Activated CD8-positive, alpha-beta memory T cell treated with anti-CD3 and anti-CD28 coated beads, Interleukin-2, amount 50 U/mL, for 1 hour (primary cell): ENCODE measurements around the gene MAPKBP1.
A peak's percentile ranks its signal among the peaks of the same experiment; 100 is the strongest.
"Not testable (repeated sequence)": the region's sequence is repeated elsewhere in the genome, so short reads cannot be mapped to it uniquely, and the experiment has no call there.

Experiments
- DNase-seq: peaks from one replicate; pipeline ENCODE4 v3.0.0-alpha.2; 2020; ENCODE audit errors: extremely low read depth

Gene MAPKBP1

DNA sequence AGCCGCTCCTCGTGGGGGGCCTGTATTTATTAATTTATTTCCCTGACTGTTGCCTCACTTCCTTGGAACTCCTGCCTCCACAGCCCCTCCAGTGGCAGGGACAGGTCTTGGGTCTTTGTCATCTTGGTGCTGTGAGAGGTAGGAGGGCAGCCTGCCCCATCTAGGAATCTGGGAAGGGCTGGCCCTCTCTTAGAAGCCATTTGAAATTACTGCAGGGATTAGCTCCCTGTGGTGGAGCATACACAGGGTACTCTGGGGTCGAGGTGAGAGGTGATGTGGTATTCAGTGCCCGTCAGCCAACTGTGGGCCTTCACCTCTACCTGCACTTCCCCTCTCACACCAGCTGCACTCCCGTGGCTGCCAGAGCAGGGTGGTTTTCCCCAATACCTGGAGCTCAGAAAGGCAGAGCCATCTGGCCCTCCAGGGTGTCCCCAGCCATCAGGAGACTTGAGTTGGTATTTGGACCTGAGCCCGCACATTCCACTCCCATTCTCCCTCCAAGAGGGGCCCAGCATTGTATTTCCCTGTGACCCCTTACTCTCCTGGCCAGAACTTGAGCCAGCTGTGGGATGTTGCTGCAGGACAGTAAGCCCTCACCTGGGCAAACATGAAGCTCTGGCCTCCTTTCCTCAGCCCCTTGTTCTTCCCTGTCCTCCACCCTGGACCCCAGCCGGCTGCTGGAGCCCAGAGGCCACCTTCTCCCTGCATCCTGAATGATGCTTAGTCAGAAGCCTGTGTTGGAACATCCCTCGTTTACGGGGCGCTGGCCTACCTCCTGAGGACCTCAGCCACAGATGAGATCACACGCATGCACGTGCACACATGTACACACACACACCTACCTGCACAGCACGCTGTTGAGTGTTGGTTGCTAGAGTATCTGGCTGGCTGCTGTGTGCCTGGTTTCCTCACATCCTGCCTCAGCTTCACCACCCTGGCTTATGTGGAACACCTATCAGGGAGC, 51.6 kb downstream of the MAPKBP1 start:
- no peak for DNase-seq

DNA sequence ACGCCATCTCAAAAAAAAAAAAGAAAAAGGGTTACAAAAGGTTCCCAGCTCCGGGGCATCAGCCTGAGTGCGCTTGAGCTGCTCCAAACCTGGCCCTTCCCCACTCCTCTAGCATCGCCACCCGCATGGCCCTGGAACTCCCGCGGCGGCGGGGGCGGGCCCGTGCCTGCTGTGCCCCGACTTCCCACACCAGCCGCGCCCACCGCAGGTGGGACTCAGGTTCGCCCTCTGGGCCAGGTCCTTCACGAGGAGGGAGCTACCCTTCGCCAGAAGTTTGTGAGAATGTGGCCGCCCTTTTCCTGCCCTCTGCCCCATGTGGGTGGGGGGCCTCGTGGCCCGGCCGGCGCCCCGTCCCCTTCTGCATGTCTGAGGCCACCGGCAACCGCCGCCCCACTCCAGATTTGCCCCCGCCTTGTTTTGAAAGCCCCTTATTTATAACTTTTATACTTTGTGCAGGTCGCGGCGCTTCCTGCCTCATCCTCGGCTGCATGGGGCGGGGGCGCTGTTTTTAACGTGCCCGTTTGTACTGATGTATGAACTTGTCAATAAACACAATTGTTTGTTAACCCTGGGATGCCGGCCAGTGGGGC, 53.1 kb downstream of the MAPKBP1 start:
- no peak for DNase-seq

DNA sequence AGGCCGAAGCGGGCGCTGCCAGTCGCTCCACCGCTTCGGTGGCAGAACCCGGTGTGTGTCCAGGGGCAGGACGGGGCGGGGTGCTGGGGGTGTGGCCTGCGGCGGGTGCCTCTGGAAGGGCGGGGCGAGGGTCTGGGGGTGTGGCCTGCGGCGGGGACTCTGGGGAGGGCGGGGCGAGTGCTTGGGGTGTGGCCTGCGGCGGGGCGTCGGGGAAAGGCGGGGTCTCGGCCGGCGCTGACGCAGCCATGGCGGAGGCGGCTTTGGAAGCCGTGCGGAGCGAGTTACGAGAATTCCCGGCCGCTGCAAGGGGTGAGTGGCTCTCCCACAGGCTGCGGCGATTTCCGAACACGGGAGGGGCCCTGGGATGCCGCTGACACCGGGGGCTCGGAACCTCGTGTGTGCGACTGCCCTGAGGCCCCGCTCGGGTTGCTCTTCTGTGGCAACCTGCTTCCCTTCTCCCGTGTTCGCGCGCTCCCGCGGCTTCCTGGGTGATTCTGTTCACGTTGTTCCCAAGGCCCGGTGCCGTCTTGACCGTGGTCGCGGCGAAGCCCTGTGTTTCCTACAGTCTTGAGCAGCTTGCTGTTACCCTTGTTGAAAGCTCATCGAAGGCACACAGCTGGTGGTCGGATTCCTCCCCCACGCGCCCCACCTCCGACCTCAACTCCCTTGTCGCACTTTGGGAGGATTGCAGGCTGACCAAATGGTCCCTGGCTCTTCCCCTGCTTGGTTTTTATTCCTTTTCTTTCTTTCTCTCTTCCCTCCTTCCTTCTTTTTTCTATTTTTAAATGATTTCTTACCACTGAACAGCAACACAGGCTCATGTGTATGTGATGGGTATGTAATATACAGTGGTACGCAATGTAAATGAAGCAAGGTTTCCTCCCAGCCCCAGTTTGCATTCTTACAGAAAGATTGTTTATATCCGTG, 53.9 kb downstream of the MAPKBP1 start, which contains the start of gene JMJD7:
Gene JMJD7 (plus strand): TSS at position 213 of the 927 bp plus-strand sequence. CDS start 33 bp downstream, at position 246.
- peak; percentile 85 for DNase-seq

DNA sequence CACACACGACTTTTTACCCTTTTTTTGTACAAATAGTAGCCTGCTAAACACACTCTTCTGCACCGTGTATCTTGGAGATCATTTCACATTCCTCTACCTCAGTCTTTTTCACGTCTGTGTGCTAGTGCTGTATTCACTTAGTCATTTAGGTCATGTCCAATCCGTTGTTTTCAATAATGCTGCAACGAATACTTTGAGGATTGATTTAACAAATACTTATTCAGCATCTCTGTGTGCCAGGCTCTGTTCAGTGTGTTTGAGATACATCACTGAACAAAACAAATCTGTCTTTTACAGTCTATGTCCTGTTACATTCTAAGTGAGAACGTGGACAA, 54.5 kb downstream of the MAPKBP1 start:
- DNase-seq: no peak

DNA sequence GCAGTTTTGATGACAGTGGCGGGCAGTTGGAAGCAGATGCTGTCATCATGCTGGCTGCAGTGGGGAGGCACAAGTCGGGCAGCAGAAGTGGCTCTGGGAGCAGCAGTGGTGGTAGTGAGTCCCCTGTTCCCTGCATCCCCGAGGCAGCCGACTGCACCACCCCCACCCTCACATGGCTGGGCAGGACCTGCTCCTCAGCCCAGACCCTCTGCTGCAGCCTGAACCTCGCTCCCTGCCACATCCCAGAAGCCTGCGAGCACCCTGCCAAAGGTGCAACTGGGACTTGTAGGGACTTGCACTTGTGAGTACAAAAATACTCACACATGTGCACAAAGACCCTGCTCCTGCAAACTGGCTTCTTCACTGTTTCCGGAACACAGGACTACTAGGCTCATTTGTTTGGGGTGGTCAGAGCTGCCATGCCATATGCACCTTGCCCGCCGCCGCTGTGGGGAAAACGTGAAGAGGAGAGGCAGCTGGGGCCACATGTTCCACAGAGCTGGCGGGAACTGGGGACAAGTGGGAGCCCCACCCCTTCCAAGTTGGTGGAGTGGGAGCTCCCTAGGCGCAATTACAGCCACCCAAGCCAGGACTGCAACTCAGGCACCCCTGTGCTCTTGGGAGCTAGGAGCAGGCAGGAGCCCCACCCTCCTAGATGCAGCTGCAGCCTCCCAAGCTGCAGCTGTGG, 55.8 kb downstream of the MAPKBP1 start:
- no peak for DNase-seq

DNA sequence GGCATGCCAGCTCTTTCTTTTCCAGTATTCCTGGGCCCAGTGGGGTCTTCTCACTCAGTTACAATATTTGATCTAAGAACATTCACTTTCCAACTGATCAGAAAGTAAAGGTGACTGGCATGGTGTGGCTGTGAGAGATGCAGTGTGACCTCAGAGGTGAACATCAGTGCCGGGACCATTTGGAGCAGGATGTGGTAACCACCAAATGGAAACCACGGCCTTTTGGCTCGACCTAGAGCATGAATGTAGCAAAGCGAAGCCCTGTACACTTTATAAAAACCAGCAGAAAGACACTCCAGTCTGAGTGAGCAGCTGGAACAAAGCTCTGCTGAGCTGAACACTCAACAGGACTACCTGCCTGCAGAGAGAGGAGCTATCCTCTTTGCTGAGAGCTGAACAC, 57.0 kb downstream of the MAPKBP1 start:
- not testable (repeated sequence) for DNase-seq

DNA sequence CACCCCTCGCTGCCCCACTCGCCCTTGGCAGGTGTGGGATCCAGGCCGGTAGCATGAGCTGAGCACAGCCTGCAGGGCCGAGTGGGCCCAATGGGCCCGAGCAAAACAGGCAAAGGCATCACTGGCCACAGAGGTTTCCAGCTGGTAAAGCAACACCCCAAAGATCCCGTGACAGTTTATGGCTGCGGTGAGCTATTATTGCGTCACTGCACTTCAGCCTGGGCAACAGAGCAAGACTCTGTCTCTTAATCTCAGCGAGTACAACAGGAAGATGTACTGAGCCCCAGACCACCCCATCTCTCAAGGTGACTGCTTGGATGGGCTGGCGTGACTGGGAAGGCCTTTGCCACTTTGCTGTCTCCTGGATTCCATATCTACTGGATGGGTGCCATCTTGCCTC, 57.9 kb downstream of the MAPKBP1 start:
- no peak for DNase-seq

DNA sequence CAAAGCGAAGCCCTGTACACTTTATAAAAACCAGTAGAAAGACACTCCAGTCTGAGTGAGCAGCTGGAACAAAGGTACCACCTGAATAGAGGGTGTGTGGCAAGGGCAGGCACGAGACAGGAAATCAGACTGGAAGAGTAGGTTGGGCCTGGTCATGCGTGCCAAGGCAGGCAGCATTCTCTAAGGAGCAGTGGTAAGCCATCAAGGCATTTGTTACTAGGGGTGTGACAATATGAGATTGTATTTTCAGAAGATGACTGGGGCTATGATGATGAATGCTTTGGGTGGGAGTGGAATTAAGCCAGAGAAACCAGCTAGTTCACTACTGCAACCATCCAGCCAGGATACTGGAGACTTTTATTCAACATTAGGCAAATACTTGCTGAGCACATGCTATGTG, 58.6 kb downstream of the MAPKBP1 start:
- no peak for DNase-seq

DNA sequence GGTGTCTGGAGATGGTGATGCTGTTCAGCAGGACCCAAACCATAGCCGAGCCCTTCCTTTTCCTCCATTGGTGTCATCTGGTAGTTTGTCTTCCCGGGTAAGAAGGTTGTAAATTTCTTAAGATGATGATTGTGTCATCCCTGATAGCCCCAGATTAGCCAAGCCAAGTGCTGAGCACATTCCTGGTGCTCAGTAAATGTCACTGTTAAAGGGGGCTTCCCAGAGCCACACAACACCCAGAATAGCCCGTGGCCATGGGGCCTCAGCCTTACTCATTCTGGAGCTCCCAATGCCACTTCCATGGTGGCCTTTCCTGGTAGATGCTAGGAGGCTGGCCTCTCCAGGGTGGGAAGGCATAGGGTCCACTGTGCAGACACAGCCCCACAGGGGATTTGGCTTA, 59.8 kb downstream of the MAPKBP1 start:
- DNase-seq: no peak

DNA sequence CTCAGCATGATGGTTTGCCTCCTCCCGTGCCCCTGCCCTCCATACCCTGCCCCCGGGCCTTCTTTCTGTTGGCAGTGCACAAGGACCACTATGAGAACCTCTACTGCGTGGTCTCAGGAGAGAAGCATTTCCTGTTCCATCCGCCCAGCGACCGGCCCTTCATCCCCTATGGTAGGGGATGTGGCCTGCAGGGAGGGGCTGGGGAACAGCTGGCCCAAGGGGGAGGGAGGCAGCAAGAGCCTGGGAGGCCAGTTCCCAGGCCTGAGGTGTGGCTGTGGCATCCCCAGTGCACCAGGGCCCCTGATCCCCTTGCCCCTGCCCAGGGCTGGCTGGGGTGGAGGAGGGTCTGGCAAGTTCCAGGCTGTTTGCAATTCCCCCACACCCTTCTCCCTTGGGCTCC, 61.8 kb downstream of the MAPKBP1 start:
- no peak for DNase-seq

DNA sequence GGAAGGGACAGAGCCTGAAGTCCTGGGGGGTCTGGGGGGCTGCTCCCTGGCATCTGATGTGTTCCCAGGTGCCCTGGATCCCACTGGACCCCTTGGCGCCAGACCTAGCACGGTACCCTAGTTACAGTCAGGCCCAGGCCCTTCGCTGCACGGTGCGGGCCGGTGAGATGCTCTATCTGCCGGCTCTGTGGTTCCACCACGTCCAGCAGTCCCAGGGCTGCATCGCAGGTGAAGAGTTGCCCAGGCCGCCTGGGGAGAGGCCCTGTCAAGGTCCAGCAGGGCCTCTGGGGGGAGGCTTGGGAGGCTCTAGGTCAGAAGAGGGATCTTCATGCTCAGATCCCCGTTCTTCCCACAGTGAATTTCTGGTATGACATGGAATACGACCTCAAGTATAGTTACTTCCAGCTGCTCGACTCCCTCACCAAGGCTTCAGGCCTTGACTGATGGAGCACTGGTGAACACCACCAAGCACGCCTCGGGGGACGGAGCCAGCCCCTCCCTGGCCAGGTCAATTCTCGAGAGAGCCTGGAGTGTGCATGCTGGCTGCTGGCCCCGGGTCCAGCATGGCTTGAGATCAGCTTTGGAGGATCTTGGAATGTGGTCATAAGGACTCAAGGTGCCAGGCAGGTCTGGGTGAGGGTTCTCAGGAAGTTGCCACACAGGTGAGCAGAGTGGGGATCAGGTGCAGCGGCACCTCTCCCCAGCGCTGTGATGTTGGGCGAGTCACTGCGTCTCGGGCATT, 62.6 kb downstream of the MAPKBP1 start:
- no peak for DNase-seq

DNA sequence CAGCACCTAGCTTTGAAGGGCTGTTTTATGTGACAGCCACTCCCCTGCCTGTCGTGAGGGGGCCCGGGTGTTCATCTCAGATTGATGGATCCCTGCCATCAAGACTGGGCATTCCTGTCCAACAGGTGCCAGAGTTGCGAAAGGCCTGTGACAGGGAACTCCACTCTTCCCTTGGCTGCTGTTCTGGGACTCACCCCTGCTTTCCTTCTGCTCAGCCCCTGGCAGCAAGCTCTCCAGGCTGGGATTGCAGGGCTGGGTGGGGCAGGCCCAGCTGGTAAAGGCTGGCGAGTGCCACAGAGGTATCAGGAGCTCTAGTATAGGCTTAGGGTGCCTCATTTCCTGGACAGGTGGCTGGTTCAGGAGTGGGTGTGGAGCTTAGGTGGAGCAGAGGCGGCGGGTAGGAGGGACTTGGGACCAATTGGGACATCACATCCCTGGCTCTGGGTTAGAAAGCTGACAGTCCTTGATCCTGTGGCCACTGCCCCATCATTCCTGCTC, 64.2 kb downstream of the MAPKBP1 start, which contains the start of gene PLA2G4B:
Gene PLA2G4B (plus strand): TSS at position 448 of the 498 bp plus-strand sequence. CDS start 67 bp downstream, outside the sequence.
- DNase-seq: no peak

DNA sequence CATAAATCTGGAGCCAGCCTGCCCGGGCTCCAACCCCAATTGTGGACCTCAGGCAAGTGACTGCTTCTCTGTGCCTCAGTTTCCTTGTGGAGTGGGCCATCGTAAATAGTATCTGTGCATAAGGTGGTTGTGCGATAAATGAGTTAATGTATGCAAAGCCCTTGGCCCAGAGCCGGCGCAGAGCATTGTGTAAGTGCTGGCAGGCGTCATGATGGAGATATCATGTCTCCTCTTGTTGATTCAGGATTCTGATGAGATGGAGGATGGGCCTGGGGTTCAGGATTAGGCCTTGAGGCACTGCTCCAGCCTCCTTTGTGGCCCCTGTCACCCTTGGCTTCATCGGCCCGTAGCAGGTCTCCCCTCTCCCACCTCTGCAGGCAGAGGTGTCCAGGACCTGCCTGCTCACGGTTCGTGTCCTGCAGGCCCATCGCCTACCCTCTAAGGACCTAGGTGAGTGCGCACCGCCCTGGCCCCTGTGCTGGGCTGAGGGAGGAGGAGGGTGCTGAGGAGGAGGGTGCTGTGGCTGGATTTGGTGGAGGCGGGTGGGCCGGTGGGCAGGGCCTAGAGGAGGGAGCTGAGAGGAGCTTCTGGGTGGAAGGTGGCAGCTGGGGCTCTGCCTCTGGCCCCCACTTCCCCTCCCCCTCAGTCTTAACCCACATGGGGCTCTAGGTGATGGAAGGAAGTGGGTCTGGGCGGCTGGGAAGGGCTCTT, 65.7 kb downstream of the MAPKBP1 start:
- no peak for DNase-seq

DNA sequence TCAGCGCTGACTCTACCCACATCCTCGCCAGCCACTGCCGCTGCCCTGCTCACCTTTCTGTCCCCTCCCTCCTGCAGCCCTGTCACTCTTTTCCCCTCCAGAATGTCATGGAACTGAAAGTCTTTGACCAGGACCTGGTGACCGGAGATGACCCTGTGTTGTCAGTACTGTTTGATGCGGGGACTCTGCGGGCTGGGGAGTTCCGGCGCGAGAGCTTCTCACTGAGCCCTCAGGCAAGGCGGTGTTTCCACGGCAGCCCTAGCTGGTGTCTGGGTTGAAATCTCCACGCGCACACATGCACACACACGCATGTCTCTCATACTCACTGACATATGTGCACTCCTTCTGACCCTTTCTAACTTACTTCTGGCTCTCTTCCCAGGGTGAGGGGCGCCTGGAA, 66.4 kb downstream of the MAPKBP1 start:
- no peak for DNase-seq

DNA sequence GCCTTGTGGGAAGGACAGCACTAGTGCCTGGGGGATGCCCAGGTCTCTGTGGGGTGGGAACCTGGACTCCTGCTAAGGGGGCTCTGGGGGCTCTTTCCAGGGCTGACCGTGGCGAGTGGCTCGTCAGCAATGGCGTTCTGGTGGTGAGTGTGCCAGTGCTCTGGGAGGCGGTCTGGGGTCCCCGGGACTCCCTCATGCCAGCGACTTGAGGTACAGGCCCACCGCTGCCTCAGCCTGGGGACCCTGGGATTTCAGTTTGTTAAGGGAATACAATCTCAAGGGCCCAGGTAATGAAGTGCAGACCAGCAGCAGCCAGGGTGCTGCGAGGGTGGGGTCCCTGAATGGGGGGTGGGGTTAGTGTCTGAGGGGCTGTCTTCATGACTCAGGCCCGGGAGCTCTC, 66.8 kb downstream of the MAPKBP1 start:
- no peak for DNase-seq

DNA sequence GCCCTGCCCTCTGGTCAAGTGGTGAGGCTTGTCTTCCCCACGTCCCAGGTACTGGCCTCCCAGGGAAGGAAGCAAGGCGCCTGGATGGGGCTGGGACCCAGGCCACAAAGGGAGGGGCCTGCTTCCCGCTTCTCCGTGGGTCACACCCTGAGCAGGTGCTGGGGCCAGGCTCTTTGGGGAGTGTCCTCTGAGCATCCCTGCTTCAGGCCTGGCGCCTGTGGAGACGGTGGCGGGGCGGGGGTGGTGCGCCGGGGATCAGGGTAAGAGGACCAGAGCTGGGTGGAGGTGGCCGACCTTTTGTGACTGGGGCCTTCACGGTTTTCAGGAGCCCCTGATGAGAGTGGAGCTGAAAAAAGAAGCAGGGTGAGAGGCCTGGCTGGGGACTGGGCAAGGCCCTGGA, 67.9 kb downstream of the MAPKBP1 start:
- no peak for DNase-seq

DNA sequence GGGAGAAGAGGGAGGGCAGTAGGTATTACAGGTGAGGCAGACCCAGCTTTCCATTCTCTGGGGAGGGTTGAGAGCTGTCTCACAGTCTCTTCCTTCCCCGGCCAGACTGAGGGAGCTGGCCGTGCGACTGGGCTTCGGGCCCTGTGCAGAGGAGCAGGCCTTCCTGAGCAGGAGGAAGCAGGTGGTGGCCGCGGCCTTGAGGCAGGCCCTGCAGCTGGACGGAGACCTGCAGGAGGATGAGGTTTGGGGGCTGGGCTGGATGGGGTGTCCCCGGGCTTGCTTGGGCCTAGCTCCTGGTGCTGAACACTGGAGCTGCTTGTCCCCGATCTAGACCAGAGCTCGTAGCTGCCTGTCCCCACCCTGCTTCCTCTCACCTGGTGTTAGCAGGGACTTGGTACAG, 69.3 kb downstream of the MAPKBP1 start:
- no peak for DNase-seq

DNA sequence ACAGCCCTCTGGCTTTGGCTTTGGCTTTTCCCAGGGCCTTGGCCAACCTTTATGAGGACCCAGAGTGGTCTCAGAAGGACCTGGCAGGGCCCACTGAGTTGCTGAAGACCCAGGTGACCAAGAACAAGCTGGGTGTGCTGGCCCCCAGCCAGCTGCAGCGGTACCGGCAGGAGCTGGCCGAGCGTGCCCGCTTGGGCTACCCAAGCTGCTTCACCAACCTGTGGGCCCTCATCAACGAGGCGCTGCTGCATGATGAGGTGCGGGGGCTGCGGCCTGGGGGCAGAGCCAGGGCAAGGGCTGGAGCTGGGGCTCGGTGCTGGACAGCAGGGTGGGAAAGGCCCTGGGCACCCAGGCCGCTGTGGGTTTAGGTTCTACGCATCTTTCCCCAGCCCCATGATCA, 70.5 kb downstream of the MAPKBP1 start:
- DNase-seq: no peak

DNA sequence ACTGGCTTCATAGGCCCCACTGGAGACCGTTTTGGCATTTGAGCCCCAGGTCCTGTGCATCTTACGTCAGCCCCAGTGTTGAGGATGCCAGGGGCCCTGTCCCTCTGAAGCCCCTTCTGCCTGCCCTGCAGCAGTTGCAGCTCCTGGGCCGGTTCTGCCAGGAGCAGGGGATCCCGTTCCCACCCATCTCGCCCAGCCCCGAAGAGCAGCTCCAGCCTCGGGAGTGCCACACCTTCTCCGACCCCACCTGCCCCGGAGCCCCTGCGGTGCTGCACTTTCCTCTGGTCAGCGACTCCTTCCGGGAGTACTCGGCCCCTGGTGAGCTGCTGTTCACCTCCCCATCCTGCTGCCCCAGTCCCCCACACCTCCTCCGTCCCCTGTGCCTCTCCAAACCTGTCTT, 72.9 kb downstream of the MAPKBP1 start:
- DNase-seq: no peak

DNA sequence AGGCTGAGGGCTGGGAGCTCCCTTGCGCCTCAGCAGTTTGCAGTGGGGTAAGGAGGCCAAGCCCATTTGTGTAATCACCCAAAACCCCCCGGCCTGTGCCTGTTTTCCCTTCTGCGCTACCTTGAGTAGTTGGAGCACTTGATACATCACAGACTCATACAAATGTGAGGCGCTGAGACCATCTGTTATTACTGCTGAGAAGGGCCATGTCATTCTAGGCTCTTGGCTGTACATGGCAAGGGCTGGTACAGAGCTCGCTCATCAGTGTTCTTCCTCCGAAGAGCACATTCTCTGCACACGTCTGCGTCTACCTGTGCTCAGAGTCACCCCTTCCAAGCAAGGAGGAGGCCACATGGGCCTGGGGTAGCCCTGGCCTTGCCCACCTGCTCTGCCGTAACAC, 73.7 kb downstream of the MAPKBP1 start:
- no peak for DNase-seq
